Ovary (tissue), 9 donors: ENCODE results near the gene CFAP92. TPM values are rescaled to one million over a fixed set of nuclear protein-coding genes. Genes with fewer than 3 reads are reported as not detected.

ENCODE experiments used
- DNase-seq, 5 donors: peaks; one replicate each; pipeline ENCODE4 v3.0.0-alpha.2; 2019 to 2020
- H3K27ac ChIP-seq, 2 donors: fragments of 200-600 bp; one replicate each; pipeline versions ENCODE4 v1.5.1 to v1.8.0; 2019 to 2022
- H3K27me3 ChIP-seq: fragments of 200-600 bp; one replicate; pipeline ENCODE4 v1.8.0; 2022
- H3K36me3 ChIP-seq: fragments of 200-600 bp; sonication (generic); one replicate; pipeline ENCODE4 v1.5.1; 2019
- H3K4me1 ChIP-seq: one replicate; pipeline ENCODE4 v1.8.1; 2013; ENCODE audit warnings: mild to moderate bottlenecking, moderate library complexity; ENCODE audit not compliant: insufficient read depth
- H3K4me3 ChIP-seq: fragments of 200-600 bp; sonication (generic); one replicate; pipeline ENCODE4 v1.5.1; 2017
- H3K9me3 ChIP-seq, 2 donors: fragments of 200-600 bp in 1 of 2; sonication (generic) in 1 of 2; one replicate each; pipeline versions ENCODE4 v1.5.1 to v1.8.1; 2013 to 2019; ENCODE audit warnings: mild to moderate bottlenecking in 1 of 2, moderate library complexity in 1 of 2
- CTCF ChIP-seq, 3 donors: fragments of 450-650 bp in 2 of 3; fragments of 200-600 bp in 1 of 3; IDR thresholded peaks; one replicate each; pipeline versions ENCODE4 v1.5.1 to v1.8.0; 2016 to 2022; ENCODE audit warnings: antibody characterized with exemption in 3 of 3, mild to moderate bottlenecking in 1 of 3
- EP300 ChIP-seq: sonication (generic); formaldehyde crosslinking; IDR thresholded peaks from one replicate; pipeline ENCODE4 v1.6.1; 2017; ENCODE audit warnings: antibody characterized with exemption
- POLR2A ChIP-seq: fragments of 450-650 bp; IDR thresholded peaks from one replicate; pipeline ENCODE4 v1.6.1; 2017; ENCODE audit warnings: antibody characterized with exemption, mild to moderate bottlenecking, moderate library complexity
- WGBS, 3 donors: extraction: QIAGEN DNeasy Blood & Tissue Kit in 1 of 3; methylation state at CpG; one replicate each; pipeline versions ENCODE4 v1.1.5 to v1.1.7; 2013 to 2017; 5-methylcytosine and 5-hydroxymethylcytosine counted together
- intact Hi-C, 4 donors: fragments of 100-400 bp; cut with DNase I; formaldehyde crosslinking; loops; one replicate each; pipeline versions ENCODE4 v1.11.0 to v1.15.1; 2022 to 2023
- polyA plus RNA-seq, 2 donors: library from polyadenylated mRNA; stranded (reverse); fragments of 200-250 nt in 1 of 2; fragments of 350-450 nt in 1 of 2; fragmentation: Illumina TruSeq in 1 of 2; extraction: RNeasy Lipid Tissue Mini Kit (QIAGEN cat#74804) in 1 of 2; gene quantifications; one replicate each; pipeline ENCODE4 v1.2.3, GENCODE V29; 2013 to 2014
- total RNA-seq, 7 donors: library from RNA; depleted of rRNA in 2 of 7; stranded (reverse); fragments of >200 nt in 2 of 7; fragmentation: NEBNext Ultra II Directional in 3 of 7; extraction: Animal tissue kit (Norgen Biotek cat#: 25700) in 3 of 7; gene quantifications; one replicate each; pipeline versions ENCODE4 v1.1.0 to v1.2.4, GENCODE V29; 2016 to 2023
- donor health status: DM: no; HTN: no; CAD: no; lungs with moderate emphysema.
- donor health status: DM: no; HTN: no; CAD: no.
- donor health status: Bipolar disorder and iron deficiency.
- donor health status: DM: yes; HTN: yes; CAD: no.
- donor health status: DM: no; HTN: no; CAD: no.
- donor health status: DM: yes; HTN: yes; CAD: no.

The CFAP92 gene
- total and polyA plus RNA-seq, 9 donors = 0.89 to 3.8 (median 1.5) TPM

- WGBS, 3 donors = 93 to 100% (median 95%) methylated on average over 3 of the region's 3 CpGs
- no peaks in the 10 kb centered on the region for H3K9me3 ChIP-seq
- peaks cover 23% of the 10 kb centered on the region for H3K4me1 ChIP-seq
- intact Hi-C loops = no loop called here
- H3K27me3 ChIP-seq = no peaks in the 10 kb centered on the region
- no peaks in the 10 kb centered on the region for H3K36me3 ChIP-seq
- no peak for TF ChIP-seq CTCF (IDR thresholded peaks at IDR 0.05)
- TF ChIP-seq POLR2A = no peak
- no peak for TF ChIP-seq EP300
- no peak overlapping the region for H3K4me3 ChIP-seq
- H3K27ac ChIP-seq = no peak overlapping the region
- DNase-seq = no peak
Measured at GRCh38 chr3:129013491-129013891, 19.6 kb upstream of the CFAP92 start.

GRCh38 chr3:129010310-129010956 lies 16.6 kb upstream of the CFAP92 start:
- peak in 1 of 5 donors; percentile 33 for DNase-seq
- H3K9me3 ChIP-seq = no peaks in the 10 kb centered on the region
- TF ChIP-seq EP300 = no peak
- no peak for TF ChIP-seq CTCF (IDR thresholded peaks at IDR 0.05)
- no peak for TF ChIP-seq POLR2A
- no peak overlapping the region for H3K4me3 ChIP-seq
- intact Hi-C loops = no loop called here
- H3K36me3 ChIP-seq = no peaks in the 10 kb centered on the region
- H3K27me3 ChIP-seq = no peaks in the 10 kb centered on the region
- WGBS, 3 donors = 11 to 38% (median 22%) methylated on average over 9 of the region's 9 CpGs
- H3K27ac ChIP-seq = no peak overlapping the region
- peaks cover 28% of the 10 kb centered on the region for H3K4me1 ChIP-seq

GRCh38 chr3:129009266-129009665 lies 15.4 kb upstream of the CFAP92 start:
- WGBS, 3 donors = 96 to 100% (median 98%) methylated on average over 2 of the region's 2 CpGs
- H3K4me3 ChIP-seq = no peak overlapping the region
- TF ChIP-seq EP300 (no peak), POLR2A (no peak), CTCF (IDR thresholded peaks at IDR 0.05) (no peak)
- DNase-seq = no peak
- H3K27me3 ChIP-seq = no peaks in the 10 kb centered on the region
- H3K36me3 ChIP-seq = no peaks in the 10 kb centered on the region
- peaks cover 34% of the 10 kb centered on the region for H3K4me1 ChIP-seq
- intact Hi-C loops = no loop called here
- H3K27ac ChIP-seq = no peak overlapping the region
- no peaks in the 10 kb centered on the region for H3K9me3 ChIP-seq

- Histone ChIP-seq H3K4me1 (peaks cover 36% of the 10 kb centered on the region), H3K4me3 (no peak overlapping the region), H3K9me3 (no peaks in the 10 kb centered on the region), H3K27me3 (no peaks in the 10 kb centered on the region), H3K36me3 (no peaks in the 10 kb centered on the region), H3K27ac (no peak overlapping the region)
- intact Hi-C loops = no loop called here
- no peak for DNase-seq
- WGBS, 3 donors = 55 to 57% (median 56%) methylated on average over 2 of the region's 2 CpGs
- no peak for TF ChIP-seq EP300
- TF ChIP-seq POLR2A = no peak
- TF ChIP-seq CTCF (IDR thresholded peaks at IDR 0.05) = no peak
Measured at GRCh38 chr3:129007792-129008191, 13.9 kb upstream of the CFAP92 start.
